NK-92 treated with Interleukin-12 subunit alpha and Interleukin-12 subunit beta, amount 100 ng/mL, for 24 hours (cell line): ENCODE results near the gene STX16.

Experiments used
- DNase-seq: peaks from one replicate; lab custom pipeline; 2025; lab: John Stamatoyannopoulos, UW

STX16 gene

DNA sequence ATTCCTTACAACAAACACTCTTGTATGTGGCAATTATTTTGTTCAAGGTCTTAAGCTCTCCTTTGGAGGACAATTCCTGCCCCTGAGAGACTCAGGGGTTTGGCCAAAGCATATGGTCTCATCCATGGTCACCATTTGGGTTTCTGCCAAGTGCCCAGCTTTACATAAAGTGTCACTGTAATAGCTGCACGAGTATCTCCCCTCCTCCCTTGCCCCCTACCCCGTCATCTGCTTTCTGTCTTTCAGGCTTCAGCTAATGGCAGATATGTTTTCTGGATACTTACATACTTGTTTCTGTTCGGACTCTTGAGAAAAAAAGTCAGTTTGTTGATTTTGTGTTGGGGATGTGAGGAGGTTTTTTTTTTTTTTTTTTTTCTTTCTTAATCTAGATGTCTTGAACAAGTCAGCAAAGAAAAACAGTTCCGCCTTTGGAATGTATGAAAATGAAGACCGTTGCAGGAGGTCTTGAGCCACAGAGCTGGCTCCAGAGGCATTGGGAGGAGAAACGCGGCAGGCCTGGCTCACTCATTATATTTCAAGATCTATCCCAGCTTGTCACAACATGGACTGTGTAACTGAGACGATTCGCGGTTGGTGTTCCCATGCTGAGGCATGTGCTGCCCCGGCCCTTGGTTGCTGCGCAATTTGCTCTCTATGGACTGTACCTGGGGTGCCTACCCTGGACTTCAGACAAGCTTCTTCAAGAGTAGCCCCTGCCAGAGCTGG is 32.6 kb upstream of the STX16 start:
- DNase-seq = no peak

DNA sequence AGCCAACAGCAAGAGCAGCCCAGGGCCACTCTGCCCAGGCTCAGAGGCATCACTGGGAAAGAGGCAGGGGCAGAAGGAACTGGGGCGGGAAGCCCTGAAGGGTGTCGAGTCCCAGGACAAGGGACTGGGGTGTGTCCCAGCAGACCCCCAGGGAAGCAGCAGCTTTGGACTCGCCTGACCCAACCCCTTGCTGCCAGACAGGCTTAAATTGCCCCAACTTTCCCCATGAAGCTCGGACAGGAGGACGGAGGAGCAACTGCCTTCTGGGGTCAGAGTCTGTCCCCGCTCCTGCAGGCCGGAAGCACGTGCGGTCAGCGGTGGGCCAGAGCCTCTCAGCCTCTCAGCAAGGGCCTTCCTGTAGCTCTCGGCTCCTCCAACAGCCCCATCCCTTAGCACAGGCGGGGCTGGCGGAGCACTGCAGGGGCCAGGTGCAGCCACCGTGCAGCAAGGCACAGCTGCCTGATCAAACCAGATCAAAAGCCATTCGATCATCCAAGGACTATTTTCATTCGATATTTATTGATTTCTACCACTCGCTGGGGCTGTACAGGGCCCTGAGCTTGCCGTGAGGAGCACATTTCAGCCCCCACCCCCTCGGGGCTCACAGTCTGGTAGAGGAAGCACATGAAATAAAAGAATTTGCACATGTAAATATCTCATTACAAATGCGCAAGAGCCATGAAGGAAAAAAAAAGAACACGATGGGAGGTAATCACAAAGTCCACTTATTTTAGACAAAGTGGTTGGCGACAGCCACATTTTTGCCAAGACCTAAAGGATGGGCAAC is 31.8 kb upstream of the STX16 start:
- DNase-seq = no peak

DNA sequence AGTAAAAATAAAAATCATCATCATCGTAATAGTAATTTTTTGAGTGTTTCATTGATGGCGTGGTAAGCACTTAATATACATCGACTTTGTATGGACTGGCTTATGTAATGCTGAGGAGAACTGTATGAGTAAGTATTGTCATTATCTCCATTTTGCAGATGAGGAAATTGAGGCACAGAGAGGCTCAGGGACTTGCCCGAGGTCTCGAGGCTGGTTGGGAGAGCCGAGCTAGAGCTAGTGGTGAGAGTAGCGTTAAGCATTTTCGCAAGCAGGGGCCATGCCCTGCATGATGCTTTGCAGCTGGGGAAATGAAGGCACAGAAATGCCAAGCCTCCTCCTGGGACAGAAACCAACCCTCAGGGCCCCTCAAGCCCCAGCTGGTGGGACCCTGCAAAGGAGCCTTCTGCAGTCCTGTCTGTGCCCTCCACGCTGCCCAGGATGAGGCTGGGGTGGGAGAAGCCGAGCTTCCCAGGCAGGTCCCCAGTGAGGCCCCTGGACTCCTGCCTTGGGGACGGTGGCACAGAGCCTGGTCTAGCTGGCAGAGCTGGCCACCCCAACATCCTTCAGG is 31.1 kb upstream of the STX16 start:
- DNase-seq = no peak

DNA sequence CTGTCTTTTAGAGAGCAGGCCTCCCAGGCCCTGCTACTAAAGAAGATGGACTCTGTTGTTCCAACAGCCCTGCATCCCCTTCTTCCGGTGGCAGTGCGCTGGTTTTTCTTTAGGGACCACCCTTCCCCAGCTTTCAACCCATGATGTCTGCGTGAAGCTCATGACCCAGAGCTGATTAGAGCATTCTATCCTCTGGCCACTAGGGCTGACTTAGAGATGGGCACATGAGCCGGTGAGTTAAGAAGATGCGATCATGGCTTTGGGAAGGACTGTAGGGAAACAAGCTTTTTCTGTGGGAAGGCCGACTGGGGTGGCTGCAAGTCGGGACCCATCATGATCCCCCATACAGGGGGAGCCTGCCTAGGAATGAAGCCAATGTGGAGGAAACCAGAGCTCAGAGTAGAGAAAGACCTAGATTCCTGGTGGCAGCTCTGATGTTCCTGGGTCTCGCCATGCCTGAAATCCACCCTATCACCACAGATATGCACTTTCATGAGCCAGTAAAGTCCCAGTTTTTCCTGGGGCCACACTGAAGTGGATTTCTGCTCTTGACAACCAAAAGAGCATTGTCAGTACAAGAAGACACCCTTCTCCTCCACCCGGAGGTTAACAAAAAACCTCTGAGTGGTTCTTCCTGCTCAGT is 29.1 kb upstream of the STX16 start:
- no peak for DNase-seq

DNA sequence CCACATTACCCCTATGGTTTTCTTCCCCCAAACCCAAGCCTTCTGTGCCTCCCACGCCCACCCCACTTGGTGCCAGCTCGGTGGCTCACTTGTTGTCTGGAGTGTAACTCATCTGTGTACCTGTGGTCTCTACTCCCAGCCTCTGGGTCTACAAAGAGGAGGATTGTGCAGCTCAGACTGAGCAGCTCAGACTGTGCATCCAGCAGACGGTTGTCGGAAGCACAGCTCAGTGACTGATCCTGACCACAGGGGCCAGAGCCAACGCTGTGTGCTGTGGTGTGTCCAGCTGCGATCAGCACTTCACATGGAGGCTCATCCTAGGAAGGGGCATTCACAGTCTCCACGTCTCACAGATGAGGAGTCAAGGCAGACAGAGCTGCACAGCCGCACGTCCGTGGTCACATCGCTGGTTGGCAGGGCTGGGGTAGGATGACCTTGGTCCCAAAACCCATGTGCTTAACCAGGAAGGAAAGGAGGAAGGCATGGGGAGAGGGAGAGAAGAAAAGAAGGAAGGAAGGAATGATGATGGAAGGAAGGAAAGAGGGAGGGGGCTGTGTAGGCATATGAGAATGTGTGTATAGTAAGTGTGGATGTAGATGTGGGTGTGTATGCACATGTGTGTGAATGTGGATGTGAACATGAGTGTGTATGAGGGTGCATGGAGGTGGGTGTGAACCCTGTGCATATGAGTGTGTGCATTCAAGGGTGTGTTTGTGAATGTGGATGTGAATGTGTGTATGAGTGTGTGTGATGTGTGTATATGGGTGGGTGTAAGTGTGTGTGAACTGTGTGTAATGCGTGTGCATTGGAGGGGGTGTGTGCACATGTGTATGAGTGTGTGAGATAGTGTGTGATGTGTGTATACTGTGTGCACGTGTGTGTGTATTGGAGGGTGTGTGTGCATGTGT is 28.2 kb upstream of the STX16 start:
- DNase-seq = no peak

DNA sequence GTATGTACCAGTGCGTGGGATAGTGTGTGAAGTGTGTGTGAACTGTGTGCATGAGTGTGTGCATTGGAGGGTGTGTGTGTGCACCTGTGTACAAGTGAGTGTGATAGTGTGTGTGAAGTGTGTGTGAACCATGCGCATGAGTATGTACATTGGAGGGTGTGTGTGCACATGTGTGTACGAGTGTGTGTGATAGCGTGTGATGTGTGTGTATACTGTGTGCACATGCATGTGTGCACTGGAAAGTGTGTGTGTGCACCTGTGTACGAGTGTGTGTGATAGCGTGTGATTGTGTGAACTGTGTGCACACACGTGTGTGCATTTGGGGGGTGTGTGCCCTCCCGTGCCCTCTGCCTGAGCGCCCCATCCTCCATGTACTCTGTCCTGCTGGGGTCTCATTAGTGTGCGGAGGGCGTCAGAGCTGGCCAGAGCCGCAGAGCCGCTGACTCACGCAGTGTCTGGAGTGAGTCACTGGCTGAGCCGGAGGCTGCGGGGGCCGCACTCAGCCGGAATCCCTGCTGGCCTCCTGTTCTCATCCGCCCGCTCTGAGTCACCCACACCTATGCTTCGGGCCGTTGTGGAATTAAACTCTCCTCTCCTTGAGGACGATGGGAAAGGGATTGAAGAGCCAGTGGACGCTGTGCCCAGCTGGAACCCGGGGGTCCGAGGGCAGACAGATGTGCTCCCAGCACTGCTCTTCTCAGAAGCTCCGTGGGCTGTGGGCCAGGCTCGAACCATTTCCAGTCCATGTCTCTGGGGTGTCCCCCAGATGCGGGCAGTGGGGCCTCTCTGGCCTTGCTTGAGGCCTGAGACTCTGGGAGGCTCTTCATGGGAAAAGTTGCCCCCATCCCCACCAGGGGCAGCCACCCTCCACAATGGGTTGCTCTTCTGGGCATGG is 27.3 kb upstream of the STX16 start:
- no peak for DNase-seq

DNA sequence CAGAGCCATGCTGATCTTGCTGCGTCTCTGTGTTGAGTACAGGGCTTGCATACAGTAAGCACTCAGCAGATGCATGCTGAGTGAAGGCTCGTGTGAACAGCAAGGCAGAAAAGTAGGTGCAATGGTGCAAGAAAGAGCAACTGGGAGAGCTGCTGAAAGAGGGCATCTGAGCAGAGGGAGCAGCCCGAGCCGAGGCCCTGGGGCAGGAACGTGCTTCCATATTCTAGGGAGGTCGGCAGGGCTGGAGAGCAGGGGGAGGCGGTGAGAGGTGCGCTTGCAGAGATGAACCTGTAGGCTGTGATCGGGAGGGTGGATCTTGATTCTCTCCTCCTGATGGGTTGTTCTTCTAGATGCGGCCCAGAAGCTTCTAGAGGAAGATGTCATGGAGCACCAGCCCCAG is 26.4 kb upstream of the STX16 start:
- no peak for DNase-seq

DNA sequence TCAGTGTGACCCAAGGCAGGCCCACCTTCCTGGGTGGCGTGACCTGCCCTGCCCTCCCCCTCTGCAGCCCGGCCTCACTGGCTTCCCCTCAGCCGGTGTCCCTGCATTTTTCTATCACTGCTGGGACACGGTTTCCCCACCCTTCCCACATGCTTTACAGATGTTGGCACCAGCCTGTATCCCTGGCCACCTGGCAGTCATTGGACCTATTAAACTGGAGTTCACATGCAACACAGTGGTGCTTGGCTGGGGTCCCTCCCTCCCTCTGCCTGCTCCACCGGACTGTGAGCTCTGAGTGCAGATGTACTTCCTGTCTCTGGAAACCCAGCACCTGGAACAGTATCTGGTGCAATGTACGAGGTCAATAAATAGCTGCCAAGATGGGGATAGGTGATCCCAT is 25.5 kb upstream of the STX16 start:
- no peak for DNase-seq

DNA sequence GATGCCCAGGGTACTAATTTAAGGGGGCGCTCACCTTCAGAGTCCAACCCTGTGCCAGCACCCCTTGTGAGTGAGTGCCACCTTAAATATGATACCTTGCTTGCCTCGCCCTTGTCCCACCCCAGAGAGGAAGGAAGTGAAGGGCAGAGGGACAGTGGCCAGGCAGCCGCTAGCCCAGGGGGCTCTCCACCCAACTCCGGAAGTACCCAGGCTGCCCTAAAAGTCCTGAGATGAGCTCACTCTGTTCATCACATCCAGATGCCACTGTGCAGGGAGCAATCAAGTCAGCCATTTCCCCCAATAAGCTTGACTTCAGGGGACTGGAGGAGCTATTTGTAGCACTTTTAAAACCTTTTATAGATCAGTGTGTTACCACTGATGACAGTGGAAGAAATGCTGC is 25.0 kb upstream of the STX16 start:
- DNase-seq = no peak

DNA sequence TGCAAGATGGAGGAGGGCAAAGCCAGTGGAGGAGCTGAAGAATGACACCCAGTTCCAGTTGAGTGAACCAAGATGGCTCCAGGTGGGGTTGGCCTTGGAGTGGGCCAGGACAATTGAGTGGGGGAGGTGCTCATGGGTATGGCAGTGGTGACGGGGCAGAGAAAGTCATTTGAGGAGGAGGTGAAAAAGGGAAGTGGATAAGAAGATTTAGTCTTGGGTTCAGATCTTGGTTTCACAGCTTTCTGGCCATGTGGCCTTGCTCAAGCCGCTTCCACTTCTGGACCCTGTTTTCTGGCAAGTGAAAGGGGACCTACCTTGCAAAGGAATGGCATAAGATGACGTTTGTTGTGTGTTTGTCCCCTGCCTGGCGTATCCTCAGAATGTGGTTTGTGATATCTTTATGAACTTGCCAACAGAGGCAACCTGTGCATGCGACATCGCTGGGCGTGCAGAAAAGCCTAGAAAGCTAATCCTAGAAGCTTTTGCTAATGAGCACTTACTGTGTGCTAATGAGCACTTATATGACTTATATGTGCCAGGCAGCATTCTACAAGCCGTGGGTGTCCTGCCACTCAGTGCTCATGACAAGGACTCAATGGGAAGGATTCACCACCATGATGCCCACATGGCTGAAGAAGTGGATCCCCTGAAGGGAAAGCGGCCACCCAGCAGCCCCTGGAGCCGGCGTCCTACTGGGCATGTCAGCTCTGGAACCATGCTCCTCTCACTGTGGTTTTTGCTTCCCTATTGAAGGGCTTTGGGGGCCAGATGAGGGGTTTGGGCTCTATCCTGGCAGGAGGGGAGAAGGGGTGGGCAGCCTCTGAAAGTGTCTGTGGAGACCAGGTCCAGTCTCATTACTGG is 23.6 kb upstream of the STX16 start:
- DNase-seq = no peak

DNA sequence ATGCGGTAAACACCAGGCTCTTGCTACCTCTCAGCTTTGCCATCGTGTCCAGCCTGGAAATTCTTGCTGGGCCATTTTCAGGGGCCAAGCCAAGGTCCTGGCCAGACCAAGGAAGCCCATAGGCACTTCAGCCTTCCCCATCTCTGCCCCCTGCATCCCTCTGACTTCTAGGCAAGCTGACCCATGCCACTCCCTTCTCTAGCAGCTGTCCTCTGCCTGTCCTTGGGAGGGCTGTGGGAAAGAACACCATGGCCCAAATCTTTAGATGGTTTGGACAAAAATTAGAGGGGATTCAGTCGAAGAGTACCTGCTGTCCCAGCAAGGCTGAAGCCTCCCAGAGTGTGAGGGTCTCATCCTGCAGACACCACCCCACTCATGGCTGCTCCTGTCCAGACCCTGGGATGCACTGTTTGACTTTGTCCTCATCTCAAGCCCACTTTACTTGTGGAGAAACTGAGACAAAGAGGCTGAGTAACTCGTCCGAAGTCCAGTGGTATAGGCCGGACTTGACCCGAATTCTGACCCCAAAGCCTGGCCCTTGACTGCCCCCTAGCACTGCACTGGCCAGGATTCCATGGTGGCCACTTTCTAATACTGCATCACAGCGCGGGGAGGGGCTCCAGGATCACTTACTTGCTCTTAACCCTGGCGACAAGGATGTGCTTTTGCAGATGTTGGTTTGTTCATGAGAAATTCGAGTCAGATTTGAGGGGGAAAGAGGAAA is 22.4 kb upstream of the STX16 start:
- DNase-seq = no peak

DNA sequence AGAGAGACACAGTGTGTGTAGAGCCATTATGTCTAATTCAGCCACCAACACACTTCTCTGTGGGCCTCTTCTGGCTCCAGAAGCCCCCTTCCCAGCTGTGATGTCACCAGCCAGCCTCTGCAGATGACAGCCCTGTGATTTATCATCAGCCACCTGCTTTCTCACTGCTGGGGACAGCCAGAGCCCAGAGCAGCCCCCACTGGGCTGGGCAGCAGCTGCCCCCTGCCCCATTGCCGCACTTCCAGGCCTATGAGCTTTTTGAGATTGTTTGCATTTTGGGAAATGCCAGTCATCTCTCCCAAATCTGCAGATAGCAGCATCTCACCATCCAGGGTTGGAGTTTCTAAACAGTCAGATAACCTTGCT is 21.9 kb upstream of the STX16 start:
- DNase-seq = no peak

DNA sequence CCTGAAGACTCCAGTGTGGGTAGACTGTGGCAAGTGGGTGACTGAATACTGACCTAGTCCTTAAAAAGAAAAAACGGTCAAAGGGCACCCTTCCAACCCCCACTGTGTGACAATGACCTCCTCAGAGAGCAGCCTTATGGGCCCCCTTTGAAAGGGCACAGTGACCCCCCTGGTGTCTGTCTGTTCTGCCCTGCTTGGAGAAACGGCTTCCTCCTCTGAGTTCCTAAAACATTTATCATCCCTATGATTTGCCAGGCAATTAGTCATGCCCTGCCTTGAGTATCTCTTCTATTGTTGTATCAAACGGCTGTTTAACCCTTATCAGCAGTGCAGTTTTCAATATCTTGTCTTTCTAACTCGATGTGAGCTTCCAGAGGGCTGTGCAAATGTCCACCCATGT is 21.0 kb upstream of the STX16 start:
- no peak for DNase-seq

DNA sequence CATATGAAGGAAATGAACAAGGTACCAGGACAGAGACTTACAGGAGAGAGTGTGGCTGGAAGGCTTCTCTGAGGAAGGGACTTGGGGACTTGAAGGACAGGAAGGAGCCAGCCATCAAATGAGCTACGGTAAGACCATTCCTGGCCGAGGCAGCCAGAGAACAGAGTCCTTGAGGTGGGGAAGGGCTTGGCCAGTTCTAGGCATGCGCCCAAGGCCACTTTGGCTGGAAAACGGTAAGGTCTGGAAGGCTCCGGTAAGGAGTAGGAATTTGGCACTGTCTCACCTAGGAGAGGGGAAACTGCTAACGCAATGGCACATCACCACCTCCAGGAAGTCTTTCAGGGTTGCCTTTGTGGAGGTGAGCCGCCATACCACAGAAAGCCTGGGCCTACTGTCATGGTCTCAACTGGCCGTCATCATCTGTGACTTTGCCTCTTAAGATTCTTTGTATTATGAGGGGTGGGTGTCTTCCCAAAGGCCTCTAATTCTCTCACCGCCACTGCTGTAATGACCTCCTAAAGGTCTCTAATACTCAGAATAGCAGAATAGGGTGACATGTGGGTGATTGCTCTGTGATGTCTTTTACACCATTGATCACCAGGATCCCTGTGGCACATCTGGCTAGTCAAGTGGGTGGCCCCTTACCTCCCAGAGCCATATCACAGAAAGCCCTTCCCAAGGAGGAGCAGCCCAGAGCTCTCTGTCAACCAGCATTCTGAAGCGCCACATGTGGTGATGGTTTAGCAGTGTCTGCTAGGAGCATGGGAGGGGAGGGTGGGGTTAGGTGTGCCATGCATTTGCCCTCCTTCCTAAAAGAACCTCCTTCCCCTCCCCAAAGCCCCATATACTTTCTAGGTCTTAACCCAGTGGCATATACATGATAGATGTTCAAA is 17.7 kb upstream of the STX16 start:
- no peak for DNase-seq

DNA sequence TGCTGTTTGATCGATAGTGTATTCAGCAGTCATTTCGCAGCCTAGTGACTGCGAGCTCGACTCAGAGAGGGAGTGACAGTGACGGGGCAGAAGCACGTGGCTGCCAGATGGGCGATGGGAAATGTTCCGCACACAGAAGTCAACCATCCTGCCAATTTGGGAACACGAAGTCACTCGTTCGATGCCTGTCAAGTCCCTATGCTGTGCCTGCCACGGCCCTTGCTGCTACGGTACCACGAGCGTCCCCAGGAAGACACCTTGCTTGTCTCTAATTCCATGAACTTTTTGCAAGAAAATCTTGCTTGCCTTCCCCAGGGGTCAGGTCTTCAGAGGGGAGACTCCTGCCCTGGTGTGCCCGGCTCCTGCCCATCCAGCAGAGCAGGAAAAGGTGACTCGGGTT is 17.0 kb upstream of the STX16 start:
- DNase-seq = no peak

DNA sequence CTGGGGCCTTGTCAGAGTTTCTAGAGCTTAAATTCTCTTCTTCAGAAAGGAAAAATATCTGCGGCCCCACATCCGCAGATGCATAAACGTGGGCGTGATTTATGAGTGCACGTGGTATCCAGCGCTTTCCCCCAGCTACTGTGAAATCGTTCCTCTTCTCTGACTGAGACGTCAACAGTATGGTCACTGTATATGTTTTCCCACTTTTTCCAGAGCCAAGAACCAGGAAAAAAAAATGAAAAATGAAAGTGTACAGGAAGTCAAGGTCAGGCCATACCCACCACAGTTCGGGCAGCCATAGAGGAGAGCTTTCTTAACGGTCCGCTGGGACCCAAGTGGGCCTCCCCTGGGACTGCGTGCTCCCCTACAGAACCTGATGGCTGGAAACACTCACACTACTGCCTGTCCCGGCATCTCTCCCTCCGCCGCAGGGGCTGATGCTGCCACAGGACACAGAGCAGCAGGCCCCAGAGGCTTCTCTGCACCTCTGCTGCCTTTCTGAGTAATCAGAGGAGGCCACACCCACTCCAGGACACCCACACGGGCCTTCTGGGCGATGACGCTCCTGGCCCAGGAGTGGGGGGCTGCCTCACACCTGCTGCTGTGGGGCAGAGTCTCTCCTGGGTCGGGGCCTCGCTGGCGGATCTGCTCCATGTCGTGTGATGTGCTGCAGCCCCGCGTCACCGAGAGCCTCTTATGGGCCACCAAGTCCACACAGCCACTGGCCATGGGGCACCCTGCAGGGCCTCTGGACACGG is 16.4 kb upstream of the STX16 start:
- DNase-seq = no peak

DNA sequence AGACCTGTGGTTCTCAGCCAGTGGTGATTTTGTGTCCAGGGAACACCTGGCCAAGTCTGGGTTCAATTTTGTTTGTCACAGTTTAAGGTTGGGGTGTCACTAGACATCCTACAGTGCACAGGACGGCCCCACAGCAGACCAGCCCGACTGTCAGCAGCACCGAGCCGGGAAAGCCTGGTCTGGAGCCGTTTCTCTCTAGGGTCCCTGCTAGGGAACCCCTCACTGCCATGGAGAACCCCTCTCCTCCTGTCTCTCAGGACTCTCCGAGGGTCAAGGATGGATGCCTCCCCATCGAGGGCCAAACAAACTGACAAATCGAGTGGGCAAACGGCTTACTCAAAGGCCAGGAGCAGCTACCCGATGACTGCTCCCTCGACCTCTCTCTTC is 15.8 kb upstream of the STX16 start:
- DNase-seq = no peak
